NCI-H1694 (cell line): ENCODE results near the gene NRCAM.

Experiments used
- DNase-seq: peaks from one replicate; lab custom pipeline; 2025; lab: John Stamatoyannopoulos, UW

Gene NRCAM

GRCh38 chr7:108246227-108246837, 209.9 kb downstream of the NRCAM start:
- DNase-seq: no peak

GRCh38 chr7:108245523-108246226, 210.6 kb downstream of the NRCAM start:
- no peak for DNase-seq

GRCh38 chr7:108244110-108244509, 212.1 kb downstream of the NRCAM start:
- no peak for DNase-seq

GRCh38 chr7:108239501-108240225, 216.6 kb downstream of the NRCAM start:
- DNase-seq: no peak

- no peak for DNase-seq
Measured at GRCh38 chr7:108236681-108237415, 219.4 kb downstream of the NRCAM start.

GRCh38 chr7:108235451-108236061, 220.7 kb downstream of the NRCAM start:
- DNase-seq: no peak

- no peak for DNase-seq
Measured at GRCh38 chr7:108234971-108235450, 221.2 kb downstream of the NRCAM start.

GRCh38 chr7:108234281-108234680, 222.0 kb downstream of the NRCAM start:
- no peak for DNase-seq

GRCh38 chr7:108232076-108232475, 224.2 kb downstream of the NRCAM start:
- no peak for DNase-seq

- DNase-seq: no peak
Measured at GRCh38 chr7:108231221-108231620, 225.0 kb downstream of the NRCAM start.

GRCh38 chr7:108227366-108227765, 228.9 kb downstream of the NRCAM start:
- no peak for DNase-seq

- DNase-seq: no peak
Measured at GRCh38 chr7:108226816-108227299, 229.4 kb downstream of the NRCAM start.

- no peak for DNase-seq
Measured at GRCh38 chr7:108225531-108226181, 230.6 kb downstream of the NRCAM start.

GRCh38 chr7:108224387-108224786, 231.8 kb downstream of the NRCAM start:
- DNase-seq: no peak

GRCh38 chr7:108222236-108222892, 233.9 kb downstream of the NRCAM start:
- no peak for DNase-seq

- DNase-seq: no peak
Measured at GRCh38 chr7:108211382-108212201, 244.6 kb downstream of the NRCAM start.

- DNase-seq: no peak
Measured at GRCh38 chr7:108210796-108211195, 245.4 kb downstream of the NRCAM start.

- no peak for DNase-seq
Measured at GRCh38 chr7:108205311-108205710, 250.9 kb downstream of the NRCAM start.

GRCh38 chr7:108204281-108204796, 251.9 kb downstream of the NRCAM start:
- DNase-seq: no peak
